GM23248 (cell line): Measurements from ENCODE around the gene KRTAP8-1. TPM values are rescaled to one million over a fixed set of nuclear protein-coding genes. Genes with fewer than 3 reads are reported as not detected.

ENCODE experiments used
- DNase-seq: peaks from one replicate; pipeline ENCODE4 v3.0.0-alpha.2; 2015
- H2AFZ ChIP-seq: fragments of 200-600 bp; sonication (generic); 2 replicates; pipeline ENCODE4 v1.6.1; 2016; ENCODE audit warnings: antibody characterized with exemption
- H3F3A ChIP-seq: fragments of 200-600 bp; sonication (generic); 2 replicates; pipeline ENCODE4 v1.6.1; 2016; ENCODE audit warnings: mild to moderate bottlenecking, antibody characterized with exemption, mixed run types; ENCODE audit not compliant: insufficient read depth
- H3K27ac ChIP-seq: fragments of 200-600 bp; sonication (generic); 2 replicates; pipeline ENCODE4 v1.5.1; 2016; ENCODE audit warnings: mild to moderate bottlenecking
- H3K27me3 ChIP-seq: fragments of 200-600 bp; sonication (generic); replicated peaks from 2 replicates; pipeline ENCODE4 v1.6.1; 2016; ENCODE audit warnings: mild to moderate bottlenecking; ENCODE audit not compliant: insufficient read depth
- H3K36me3 ChIP-seq: fragments of 200-600 bp; sonication (generic); 2 replicates; pipeline ENCODE4 v1.6.1; 2016; ENCODE audit warnings: low read depth, mild to moderate bottlenecking
- H3K4me1 ChIP-seq: fragments of 200-600 bp; sonication (generic); 2 replicates; pipeline ENCODE4 v1.6.1; 2016; ENCODE audit warnings: mild to moderate bottlenecking; ENCODE audit not compliant: insufficient read depth
- H3K4me2 ChIP-seq: fragments of 200-600 bp; sonication (generic); one replicate; pipeline ENCODE4 v1.6.1; 2016; ENCODE audit warnings: mild to moderate bottlenecking; ENCODE audit not compliant: unreplicated experiment
- H3K4me3 ChIP-seq: fragments of 200-600 bp; sonication (generic); 2 replicates; pipeline ENCODE4 v1.5.1; 2016; ENCODE audit warnings: mild to moderate bottlenecking
- H3K79me2 ChIP-seq: fragments of 200-600 bp; sonication (generic); 2 replicates; pipeline ENCODE4 v1.6.1; 2016; ENCODE audit warnings: mild to moderate bottlenecking; ENCODE audit not compliant: insufficient read depth
- H3K9ac ChIP-seq: fragments of 200-600 bp; sonication (generic); 2 replicates; pipeline ENCODE4 v1.6.1; 2016; ENCODE audit warnings: mild to moderate bottlenecking
- H3K9me2 ChIP-seq: fragments of 200-600 bp; sonication (generic); 2 replicates; pipeline ENCODE4 v1.6.1; 2016; ENCODE audit warnings: mixed run types, mild to moderate bottlenecking, moderate library complexity; ENCODE audit not compliant: insufficient read depth
- H3K9me3 ChIP-seq: fragments of 200-600 bp; sonication (generic); one replicate; pipeline ENCODE4 v1.6.1; 2017; ENCODE audit warnings: low read depth
- H4K20me1 ChIP-seq: fragments of 200-600 bp; sonication (generic); 2 replicates; pipeline ENCODE4 v1.6.0; 2016; ENCODE audit not compliant: insufficient read depth
- EZH2 ChIP-seq: fragments of 200-600 bp; sonication (generic); IDR thresholded peaks from 2 replicates; pipeline ENCODE4 v1.6.1; 2018; ENCODE audit warnings: antibody characterized with exemption, mild to moderate bottlenecking; ENCODE audit not compliant: insufficient read depth, poor library complexity, severe bottlenecking
- EZH2phosphoT487 ChIP-seq: fragments of 200-600 bp; sonication (generic); IDR thresholded peaks from 2 replicates; pipeline ENCODE4 v1.6.1; 2018; ENCODE audit warnings: antibody characterized with exemption, moderate library complexity, mild to moderate bottlenecking, low read depth; ENCODE audit not compliant: insufficient read depth
- WGBS, 2 experiments: methylation state at CpG; one replicate each; pipeline ENCODE4 v1.1.6; 2015 to 2017; ENCODE audit warnings: low lambda C conversion rate in 2 of 2, low coverage in 1 of 2; ENCODE audit errors: missing lambda C conversion rate in 2 of 2; 5-methylcytosine and 5-hydroxymethylcytosine counted together
- in situ Hi-C: fragments of 300-500 bp; cut with MboI; formaldehyde crosslinking; loops from 2 replicates; pipeline ENCODE4 v1.15.0; 2020
- polyA plus RNA-seq: library from polyadenylated mRNA; unstranded; fragments of >200 nt; fragmentation: Nextera tagmentation; extraction: Ambion mirVana; gene quantifications from 2 replicates; pipeline ENCODE4 v1.2.1, GENCODE V29; 2016
- total RNA-seq: library from RNA; depleted of rRNA; stranded (reverse); fragments of >200 nt; shearing (Covaris generic); gene quantifications from 2 replicates; pipeline ENCODE4 v1.2.3, GENCODE V29; 2014; rRNA removed

The KRTAP8-1 gene
- total RNA-seq (not detected in 2 replicates), polyA plus RNA-seq (not detected in 2 replicates)

- 34 to 52% methylated on average over 5 of the region's 5 CpGs for WGBS, 2 experiments
- Histone ChIP-seq H3K9me2 (no peaks in the 10 kb centered on the region), H4K20me1 (no peaks in the 10 kb centered on the region), H3K79me2 (no peaks in the 10 kb centered on the region), H3K27ac (no peak within 1 kb of the TSS), H2AFZ (no peak within 1 kb of the TSS), H3K4me2 (no peak within 1 kb of the TSS), H3K4me1 (no peaks in the 10 kb centered on the region), H3K36me3 (no peaks in the 10 kb centered on the region), H3K4me3 (no peak within 1 kb of the TSS), H3K27me3 (no peaks in the 10 kb centered on the region), H3K9ac (no peak within 1 kb of the TSS), H3F3A (no peaks in the 10 kb centered on the region), H3K9me3 (no peaks in the 10 kb centered on the region)
- no peak for DNase-seq
- TF ChIP-seq EZH2 (no peak), EZH2phosphoT487 (no peak)
- in situ Hi-C loops = no loop called here
Observed at GRCh38 chr21:30813174-30813573, at the start of gene KRTAP8-1. Gene KRTAP8-1, minus strand, starts transcription at chr21:30813274. Its CDS starts 54 bp downstream, at chr21:30813220.

- H3K4me3 ChIP-seq = no peak overlapping the region
- WGBS, 2 experiments = 22 to 28% methylated on average over 9 of the region's 9 CpGs
- H3F3A ChIP-seq = no peaks in the 10 kb centered on the region
- no peak overlapping the region for H3K27ac ChIP-seq
- H3K4me1 ChIP-seq = no peaks in the 10 kb centered on the region
- no peaks in the 10 kb centered on the region for H3K9me3 ChIP-seq
- no peak overlapping the region for H3K9ac ChIP-seq
- no peak overlapping the region for H2AFZ ChIP-seq
- TF ChIP-seq EZH2 = no peak
- no peak for TF ChIP-seq EZH2phosphoT487
- no peak overlapping the region for H3K4me2 ChIP-seq
- no peaks in the 10 kb centered on the region for H3K27me3 ChIP-seq
- DNase-seq = no peak
- no peaks in the 10 kb centered on the region for H3K36me3 ChIP-seq
- H3K9me2 ChIP-seq = no peaks in the 10 kb centered on the region
- no peaks in the 10 kb centered on the region for H4K20me1 ChIP-seq
- in situ Hi-C loops = no loop called here
- no peaks in the 10 kb centered on the region for H3K79me2 ChIP-seq
Observed at GRCh38 chr21:30847627-30848500, 34.8 kb upstream of the KRTAP8-1 start.

- TF ChIP-seq EZH2 (no peak), EZH2phosphoT487 (no peak)
- in situ Hi-C loops = no loop called here
- DNase-seq = no peak
Observed at GRCh38 chr21:30842990-30843389, 29.9 kb upstream of the KRTAP8-1 start.

GRCh38 chr21:30839304-30839703 is 26.2 kb upstream of the KRTAP8-1 start:
- H3K9ac ChIP-seq = no peak overlapping the region
- no peak overlapping the region for H3K4me3 ChIP-seq
- H3K9me3 ChIP-seq = no peaks in the 10 kb centered on the region
- H2AFZ ChIP-seq = no peak overlapping the region
- no peaks in the 10 kb centered on the region for H3F3A ChIP-seq
- H3K79me2 ChIP-seq = no peaks in the 10 kb centered on the region
- no peaks in the 10 kb centered on the region for H4K20me1 ChIP-seq
- no peak overlapping the region for H3K4me2 ChIP-seq
- H3K27me3 ChIP-seq = no peaks in the 10 kb centered on the region
- H3K36me3 ChIP-seq = no peaks in the 10 kb centered on the region
- no peak overlapping the region for H3K27ac ChIP-seq
- in situ Hi-C loops = no loop called here
- DNase-seq = peak; percentile 37
- H3K4me1 ChIP-seq = no peaks in the 10 kb centered on the region
- TF ChIP-seq EZH2 = no peak
- no peak for TF ChIP-seq EZH2phosphoT487
- WGBS, 2 experiments = 10 to 26% methylated on average over 5 of the region's 5 CpGs
- no peaks in the 10 kb centered on the region for H3K9me2 ChIP-seq

More at GRCh38 chr21:30842990-30843389, 29.9 kb upstream of the KRTAP8-1 start:
- no peaks in the 10 kb centered on the region for H3K9me3 ChIP-seq
- H3K27me3 ChIP-seq = no peaks in the 10 kb centered on the region
- no peak overlapping the region for H3K4me3 ChIP-seq
- no peak overlapping the region for H3K9ac ChIP-seq
- H2AFZ ChIP-seq = no peak overlapping the region
- H3K36me3 ChIP-seq = no peaks in the 10 kb centered on the region
- no peaks in the 10 kb centered on the region for H3K9me2 ChIP-seq
- no peak overlapping the region for H3K27ac ChIP-seq
- no peak overlapping the region for H3K4me2 ChIP-seq
- H3K4me1 ChIP-seq = no peaks in the 10 kb centered on the region
- no peaks in the 10 kb centered on the region for H3F3A ChIP-seq
- H4K20me1 ChIP-seq = no peaks in the 10 kb centered on the region
- H3K79me2 ChIP-seq = no peaks in the 10 kb centered on the region
